ENCODE measurements around the gene TLE1.
"Not testable (repeated sequence)": the region's sequence is repeated elsewhere in the genome, so short reads cannot be mapped to it uniquely, and the experiment has no call there.

The TLE1 gene

DNA sequence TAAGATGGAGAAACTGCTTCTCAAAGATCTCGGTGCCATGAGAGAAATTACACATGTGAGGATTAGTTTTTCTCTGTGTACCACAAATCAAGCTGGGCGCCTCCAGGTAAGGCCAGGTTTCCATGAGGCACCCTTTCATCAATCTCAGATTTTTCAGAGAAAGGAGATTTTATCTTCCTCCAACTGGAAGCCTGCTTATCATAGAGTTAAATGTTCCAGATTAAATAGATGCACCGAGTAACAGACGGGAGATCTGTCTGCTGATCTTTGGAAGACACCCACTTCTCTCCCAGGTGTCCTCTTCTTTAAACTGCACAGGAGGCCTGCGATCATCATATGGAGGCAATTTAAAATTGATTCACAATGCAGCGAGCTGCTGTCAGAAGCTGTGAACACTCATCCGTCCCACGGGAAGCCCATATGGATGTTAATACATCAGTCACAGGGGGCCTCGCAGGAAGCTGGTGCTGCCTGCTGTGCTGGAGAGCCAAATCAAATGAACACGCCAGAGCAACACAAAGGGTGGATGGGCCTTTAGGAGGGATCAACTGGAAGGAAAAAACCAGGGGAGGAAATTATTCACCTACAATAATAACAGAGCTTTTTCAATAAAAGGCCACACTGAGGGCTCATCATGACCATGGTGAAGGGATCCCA is 93.3 kb downstream of the TLE1 start:
- in situ Hi-C loops (cut with HindIII; ENCODE audit: low sequenced_read_pairs): no loop called here
- no peak overlapping the region for H3K4me3 ChIP-seq (ENCODE audit: low read depth, low read length)
- TF ChIP-seq, protein P1, sequence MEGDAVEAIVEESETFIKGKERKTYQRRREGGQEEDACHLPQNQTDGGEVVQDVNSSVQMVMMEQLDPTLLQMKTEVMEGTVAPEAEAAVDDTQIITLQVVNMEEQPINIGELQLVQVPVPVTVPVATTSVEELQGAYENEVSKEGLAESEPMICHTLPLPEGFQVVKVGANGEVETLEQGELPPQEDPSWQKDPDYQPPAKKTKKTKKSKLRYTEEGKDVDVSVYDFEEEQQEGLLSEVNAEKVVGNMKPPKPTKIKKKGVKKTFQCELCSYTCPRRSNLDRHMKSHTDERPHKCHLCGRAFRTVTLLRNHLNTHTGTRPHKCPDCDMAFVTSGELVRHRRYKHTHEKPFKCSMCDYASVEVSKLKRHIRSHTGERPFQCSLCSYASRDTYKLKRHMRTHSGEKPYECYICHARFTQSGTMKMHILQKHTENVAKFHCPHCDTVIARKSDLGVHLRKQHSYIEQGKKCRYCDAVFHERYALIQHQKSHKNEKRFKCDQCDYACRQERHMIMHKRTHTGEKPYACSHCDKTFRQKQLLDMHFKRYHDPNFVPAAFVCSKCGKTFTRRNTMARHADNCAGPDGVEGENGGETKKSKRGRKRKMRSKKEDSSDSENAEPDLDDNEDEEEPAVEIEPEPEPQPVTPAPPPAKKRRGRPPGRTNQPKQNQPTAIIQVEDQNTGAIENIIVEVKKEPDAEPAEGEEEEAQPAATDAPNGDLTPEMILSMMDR (IDR thresholded peaks at IDR 0.05; ENCODE audit: low read depth, low read length, missing control alignments): no peak
- no peak for DNase-seq (ENCODE audit: low read depth)

DNA sequence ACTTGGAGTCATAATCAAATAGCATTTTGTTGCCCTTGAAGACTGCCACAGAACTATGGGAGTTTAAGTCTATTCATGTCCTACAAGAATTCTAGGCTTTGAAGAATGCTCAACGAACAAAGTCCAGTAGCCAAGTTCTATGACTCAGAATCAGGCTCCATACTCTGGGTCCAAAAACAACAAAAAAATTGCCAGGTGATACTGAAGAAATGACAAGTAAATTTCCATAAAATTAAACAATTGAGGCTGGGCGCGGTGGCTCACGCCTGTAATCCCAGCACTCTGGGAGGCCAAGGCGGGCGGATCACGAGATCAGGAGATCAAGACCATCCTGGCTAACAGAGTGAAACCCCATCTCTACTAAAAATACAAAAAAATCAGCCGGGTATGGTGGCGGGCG is 94.1 kb downstream of the TLE1 start:
- DNase-seq (ENCODE audit: low read depth): peak; percentile 55
- in situ Hi-C loops (cut with HindIII; ENCODE audit: low sequenced_read_pairs); H3K4me3 ChIP-seq (ENCODE audit: low read depth, low read length): not testable (repeated sequence)

DNA sequence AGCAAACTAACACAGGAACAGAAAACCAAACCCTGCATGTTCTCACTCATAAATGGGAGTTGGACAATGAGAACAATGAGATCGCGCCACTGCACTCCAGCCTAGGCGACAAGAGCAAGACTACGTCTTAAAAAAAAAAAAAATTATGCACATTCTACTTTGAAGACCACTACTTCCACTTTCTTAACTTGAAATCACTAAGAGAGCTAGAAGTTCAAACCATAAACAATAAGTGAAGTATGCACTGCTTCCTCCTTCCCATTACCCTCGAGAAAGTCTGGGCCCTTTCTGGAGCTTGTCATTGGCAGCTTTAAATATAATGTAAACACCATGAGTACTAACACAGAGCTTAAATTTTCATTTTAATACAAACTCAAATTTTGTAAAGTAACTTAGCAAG is 94.9 kb downstream of the TLE1 start:
- TF ChIP-seq, protein P1 (IDR thresholded peaks at IDR 0.05; ENCODE audit: low read depth, low read length, missing control alignments): no peak
- no peak for DNase-seq (ENCODE audit: low read depth)
- in situ Hi-C loops (cut with HindIII; ENCODE audit: low sequenced_read_pairs): no loop called here

DNA sequence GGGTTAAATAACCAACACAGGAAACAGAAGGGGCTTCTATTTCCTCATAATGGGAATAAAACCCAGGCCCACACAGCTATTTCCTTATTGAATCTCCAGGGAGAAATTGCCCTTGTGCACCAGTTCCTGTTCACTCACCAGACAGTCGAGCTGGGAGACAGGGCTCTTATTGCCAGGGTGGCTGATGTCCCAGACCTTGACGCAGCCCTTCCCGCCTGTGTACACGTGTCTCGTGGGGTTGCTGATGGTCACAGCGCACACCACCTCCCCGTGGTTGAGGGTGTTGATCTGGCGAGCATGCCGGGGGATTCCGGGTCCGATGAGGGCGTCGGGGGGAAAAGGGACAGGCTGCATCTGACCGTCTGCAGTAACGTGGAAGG is 96.5 kb downstream of the TLE1 start:
- in situ Hi-C loops (cut with HindIII; ENCODE audit: low sequenced_read_pairs): no loop called here
- DNase-seq (ENCODE audit: low read depth): no peak
- H3K4me3 ChIP-seq (ENCODE audit: low read depth, low read length): no peak overlapping the region
- TF ChIP-seq, protein P1 (IDR thresholded peaks at IDR 0.05; ENCODE audit: low read depth, low read length, missing control alignments): no peak

More for the DNA sequence above, 94.9 kb downstream of the TLE1 start:
- H3K4me3 ChIP-seq (ENCODE audit: low read depth, low read length): no peak overlapping the region

DNA sequence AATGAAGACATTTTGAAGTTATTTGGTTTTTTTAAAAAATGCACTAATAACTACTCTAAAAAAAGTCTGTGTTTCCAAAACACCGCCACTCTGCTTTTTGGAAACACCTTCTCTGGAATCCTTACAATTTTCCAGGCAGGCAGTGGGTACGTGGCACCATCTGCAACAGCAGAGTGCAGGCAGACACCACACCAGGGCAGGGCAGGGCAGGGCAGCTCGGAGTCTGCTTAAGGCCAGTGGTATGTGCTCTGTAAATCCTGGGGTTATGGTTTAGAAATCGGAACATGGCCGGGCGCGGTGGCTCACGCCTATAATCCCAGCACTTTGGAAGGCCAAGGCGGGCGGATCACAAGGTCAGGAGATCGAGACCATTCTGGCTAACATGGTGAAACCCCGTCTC is 97.6 kb downstream of the TLE1 start:
- DNase-seq (ENCODE audit: low read depth): no peak
- TF ChIP-seq, protein P1 (IDR thresholded peaks at IDR 0.05; ENCODE audit: low read depth, low read length, missing control alignments): no peak
- no peak overlapping the region for H3K4me3 ChIP-seq (ENCODE audit: low read depth, low read length)
- in situ Hi-C loops (cut with HindIII; ENCODE audit: low sequenced_read_pairs): no loop called here

DNA sequence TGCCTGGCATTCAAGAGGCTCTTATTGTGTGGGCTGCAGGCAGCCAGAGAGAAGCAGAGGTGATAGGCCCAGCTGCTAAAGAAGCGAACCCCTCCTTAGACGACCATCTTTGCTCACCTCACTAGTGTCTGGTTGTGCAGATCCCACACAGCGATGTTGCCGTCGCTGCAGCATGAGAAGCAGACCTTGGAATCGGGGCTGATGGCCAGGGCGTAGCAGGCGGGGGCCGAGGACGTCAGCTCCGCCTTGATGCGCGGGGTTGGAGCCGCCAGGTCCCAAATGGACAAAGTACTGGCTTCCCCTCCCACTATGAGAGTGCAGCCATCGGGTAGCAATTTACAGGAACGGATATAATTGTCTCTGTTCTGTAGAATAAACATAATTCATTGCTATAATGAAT is 98.7 kb downstream of the TLE1 start:
- in situ Hi-C loops (cut with HindIII; ENCODE audit: low sequenced_read_pairs): no loop called here
- no peak for DNase-seq (ENCODE audit: low read depth)
- H3K4me3 ChIP-seq (ENCODE audit: low read depth, low read length): no peak overlapping the region
- TF ChIP-seq, protein P1 (IDR thresholded peaks at IDR 0.05; ENCODE audit: low read depth, low read length, missing control alignments): no peak

DNA sequence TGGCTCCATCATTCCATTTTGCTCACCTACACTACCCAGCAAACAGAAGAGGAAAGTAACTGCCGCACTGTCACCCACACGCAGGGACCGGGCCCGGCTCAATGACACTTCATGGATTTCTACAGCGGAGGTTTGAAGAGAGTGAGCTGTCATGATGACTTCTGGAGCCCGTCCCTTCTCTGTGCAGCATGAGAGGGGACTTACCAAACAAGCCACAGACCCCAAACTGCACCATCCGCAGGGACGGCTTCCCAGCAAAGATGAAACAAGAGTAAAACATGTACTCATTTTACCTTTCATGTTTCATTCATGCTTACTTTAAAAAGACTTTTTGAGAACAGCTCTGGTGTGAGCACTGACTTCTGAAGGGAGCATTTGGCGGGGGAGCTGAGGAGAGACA is 99.5 kb downstream of the TLE1 start:
- no peak for DNase-seq (ENCODE audit: low read depth)
- TF ChIP-seq, protein P1 (IDR thresholded peaks at IDR 0.05; ENCODE audit: low read depth, low read length, missing control alignments): no peak
- no peak overlapping the region for H3K4me3 ChIP-seq (ENCODE audit: low read depth, low read length)
- in situ Hi-C loops (cut with HindIII; ENCODE audit: low sequenced_read_pairs): no loop called here

Measured in astrocyte of the cerebellum (primary cell).